DND-41 (cell line): Measurements from ENCODE around the gene BNC2.

Source experiments
- CTCF ChIP-seq: IDR thresholded peaks from 2 replicates; pipeline ENCODE4 v1.5.1; 2012; ENCODE audit warnings: borderline replicate concordance, low read length, moderate library complexity, mild to moderate bottlenecking; ENCODE audit not compliant: poor library complexity, severe bottlenecking; ENCODE audit errors: extremely low read depth
- EZH2 ChIP-seq: IDR thresholded peaks from 3 replicates; pipeline ENCODE4 v1.6.1; 2012; ENCODE audit warnings: borderline replicate concordance, low read depth, mild to moderate bottlenecking, moderate library complexity, low read length, inconsistent platforms; ENCODE audit not compliant: severe bottlenecking

GRCh38 chr9:16773617-16774016 lies 96.9 kb downstream of the BNC2 start:
- TF ChIP-seq CTCF = no peak
- no peak for TF ChIP-seq EZH2
